A673 (cell line): ENCODE measurements around the gene PER2.

Source experiments
- EZH2 ChIP-seq: fragments of 200-600 bp; sonication (generic); IDR thresholded peaks from 2 replicates; pipeline ENCODE4 v1.6.1; 2017; ENCODE audit warnings: borderline replicate concordance, low read depth, mild to moderate bottlenecking, mixed read lengths, antibody characterized with exemption, low read length; ENCODE audit not compliant: poor library complexity, severe bottlenecking
- TF ChIP-seq, protein P1 (sequence below): fragments of 300-800, 200-600 bp; sonication (generic); conservative IDR thresholded peaks from 2 replicates; pipeline ENCODE4 v1.5.1; 2017; ENCODE audit warnings: low read depth, mild to moderate bottlenecking, antibody characterized with exemption, low read length, moderate library complexity, mixed read lengths

DNA sequence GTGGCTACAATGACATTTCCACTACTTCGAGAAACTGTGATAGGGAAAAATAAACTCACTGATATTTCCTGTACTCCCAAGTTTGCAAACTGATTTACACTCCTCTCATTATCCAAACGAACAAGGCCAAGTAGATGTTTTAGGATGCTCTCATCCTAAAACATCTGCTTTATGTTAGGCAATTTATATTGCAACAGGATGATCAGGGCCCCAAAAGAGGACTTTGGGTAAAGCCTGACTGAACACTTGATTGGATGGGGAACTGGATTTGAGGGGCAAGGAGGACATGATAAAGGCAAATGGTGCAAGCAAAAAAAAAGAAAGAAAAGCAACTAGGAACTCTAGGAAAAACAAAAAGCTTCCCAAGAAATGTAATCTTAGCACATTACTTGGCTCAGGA, 46.4 kb downstream of the PER2 start:
- TF ChIP-seq, protein P1, sequence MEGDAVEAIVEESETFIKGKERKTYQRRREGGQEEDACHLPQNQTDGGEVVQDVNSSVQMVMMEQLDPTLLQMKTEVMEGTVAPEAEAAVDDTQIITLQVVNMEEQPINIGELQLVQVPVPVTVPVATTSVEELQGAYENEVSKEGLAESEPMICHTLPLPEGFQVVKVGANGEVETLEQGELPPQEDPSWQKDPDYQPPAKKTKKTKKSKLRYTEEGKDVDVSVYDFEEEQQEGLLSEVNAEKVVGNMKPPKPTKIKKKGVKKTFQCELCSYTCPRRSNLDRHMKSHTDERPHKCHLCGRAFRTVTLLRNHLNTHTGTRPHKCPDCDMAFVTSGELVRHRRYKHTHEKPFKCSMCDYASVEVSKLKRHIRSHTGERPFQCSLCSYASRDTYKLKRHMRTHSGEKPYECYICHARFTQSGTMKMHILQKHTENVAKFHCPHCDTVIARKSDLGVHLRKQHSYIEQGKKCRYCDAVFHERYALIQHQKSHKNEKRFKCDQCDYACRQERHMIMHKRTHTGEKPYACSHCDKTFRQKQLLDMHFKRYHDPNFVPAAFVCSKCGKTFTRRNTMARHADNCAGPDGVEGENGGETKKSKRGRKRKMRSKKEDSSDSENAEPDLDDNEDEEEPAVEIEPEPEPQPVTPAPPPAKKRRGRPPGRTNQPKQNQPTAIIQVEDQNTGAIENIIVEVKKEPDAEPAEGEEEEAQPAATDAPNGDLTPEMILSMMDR: no peak
- no peak for TF ChIP-seq EZH2
